Ascending aorta (tissue), 2 donors: ENCODE results near the gene UNC13C. TPM values are rescaled to one million over a fixed set of nuclear protein-coding genes. Genes with fewer than 3 reads are reported as not detected.

ENCODE experiments used
- DNase-seq, 2 donors: peaks; one replicate each; pipeline ENCODE4 v3.0.0-alpha.2; 2019; ENCODE audit warnings: low spot score in 2 of 2
- H3K27ac ChIP-seq, 2 donors: fragments of 200-600 bp; sonication (generic); one replicate each; pipeline ENCODE4 v1.5.1; 2016 to 2017; ENCODE audit warnings: mild to moderate bottlenecking in 1 of 2
- H3K27me3 ChIP-seq: fragments of 200-600 bp; sonication (generic); one replicate; pipeline ENCODE4 v1.5.1; 2017
- H3K36me3 ChIP-seq, 2 donors: fragments of 200-600 bp; sonication (generic); one replicate each; pipeline ENCODE4 v1.5.1; 2016
- H3K4me1 ChIP-seq, 2 donors: fragments of 200-600 bp; sonication (generic); one replicate each; pipeline ENCODE4 v1.5.1; 2016 to 2017; ENCODE audit warnings: mild to moderate bottlenecking in 1 of 2
- H3K4me3 ChIP-seq, 2 donors: fragments of 200-600 bp; sonication (generic); one replicate each; pipeline ENCODE4 v1.5.1; 2016 to 2017; ENCODE audit warnings: mild to moderate bottlenecking in 1 of 2
- H3K9me3 ChIP-seq, 2 donors: fragments of 200-600 bp; sonication (generic); one replicate each; pipeline ENCODE4 v1.5.1; 2016
- intact Hi-C: fragments of 100-400 bp; cut with DNase I; formaldehyde crosslinking; loops from one replicate; pipeline ENCODE4 v1.15.1; 2023
- total RNA-seq: library from RNA; depleted of rRNA; stranded (reverse); fragments of >200 nt; gene quantifications from one replicate; pipeline ENCODE4 v1.1.0, GENCODE V29; 2016
- TF ChIP-seq, protein P1 (sequence below), 3 experiments: fragments of 200-600 bp in 2 of 3; fragments of 450-650 bp in 1 of 3; sonication (generic) in 2 of 3; IDR thresholded peaks; one replicate each; pipeline ENCODE4 v1.5.1; 2016 to 2019; ENCODE audit warnings: antibody characterized with exemption in 3 of 3, mild to moderate bottlenecking in 1 of 3, moderate library complexity in 1 of 3

UNC13C gene
- total RNA-seq, 1 donor from 2014 or later = 2.0 TPM

- DNase-seq = no peak
- no peak overlapping the region for H3K4me3 ChIP-seq
- no peaks in the 10 kb centered on the region for H3K4me1 ChIP-seq
- H3K27ac ChIP-seq = no peak overlapping the region
- no peaks in the 10 kb centered on the region for H3K9me3 ChIP-seq
- TF ChIP-seq, protein P1, sequence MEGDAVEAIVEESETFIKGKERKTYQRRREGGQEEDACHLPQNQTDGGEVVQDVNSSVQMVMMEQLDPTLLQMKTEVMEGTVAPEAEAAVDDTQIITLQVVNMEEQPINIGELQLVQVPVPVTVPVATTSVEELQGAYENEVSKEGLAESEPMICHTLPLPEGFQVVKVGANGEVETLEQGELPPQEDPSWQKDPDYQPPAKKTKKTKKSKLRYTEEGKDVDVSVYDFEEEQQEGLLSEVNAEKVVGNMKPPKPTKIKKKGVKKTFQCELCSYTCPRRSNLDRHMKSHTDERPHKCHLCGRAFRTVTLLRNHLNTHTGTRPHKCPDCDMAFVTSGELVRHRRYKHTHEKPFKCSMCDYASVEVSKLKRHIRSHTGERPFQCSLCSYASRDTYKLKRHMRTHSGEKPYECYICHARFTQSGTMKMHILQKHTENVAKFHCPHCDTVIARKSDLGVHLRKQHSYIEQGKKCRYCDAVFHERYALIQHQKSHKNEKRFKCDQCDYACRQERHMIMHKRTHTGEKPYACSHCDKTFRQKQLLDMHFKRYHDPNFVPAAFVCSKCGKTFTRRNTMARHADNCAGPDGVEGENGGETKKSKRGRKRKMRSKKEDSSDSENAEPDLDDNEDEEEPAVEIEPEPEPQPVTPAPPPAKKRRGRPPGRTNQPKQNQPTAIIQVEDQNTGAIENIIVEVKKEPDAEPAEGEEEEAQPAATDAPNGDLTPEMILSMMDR (IDR thresholded peaks at IDR 0.05) = no peak
- no peaks in the 10 kb centered on the region for H3K27me3 ChIP-seq
- no peaks in the 10 kb centered on the region for H3K36me3 ChIP-seq
- intact Hi-C loops = no loop called here
Measured at GRCh38 chr15:54159012-54159411, 180.8 kb downstream of the UNC13C start.

GRCh38 chr15:54187325-54187724, 209.1 kb downstream of the UNC13C start:
- Histone ChIP-seq H3K9me3 (no peaks in the 10 kb centered on the region), H3K36me3 (no peaks in the 10 kb centered on the region), H3K27me3 (no peaks in the 10 kb centered on the region), H3K4me3 (no peak overlapping the region), H3K27ac (no peak overlapping the region), H3K4me1 (no peaks in the 10 kb centered on the region)
- TF ChIP-seq, protein P1 (IDR thresholded peaks at IDR 0.05) = no peak
- intact Hi-C loops = no loop called here
- no peak for DNase-seq

DNA sequence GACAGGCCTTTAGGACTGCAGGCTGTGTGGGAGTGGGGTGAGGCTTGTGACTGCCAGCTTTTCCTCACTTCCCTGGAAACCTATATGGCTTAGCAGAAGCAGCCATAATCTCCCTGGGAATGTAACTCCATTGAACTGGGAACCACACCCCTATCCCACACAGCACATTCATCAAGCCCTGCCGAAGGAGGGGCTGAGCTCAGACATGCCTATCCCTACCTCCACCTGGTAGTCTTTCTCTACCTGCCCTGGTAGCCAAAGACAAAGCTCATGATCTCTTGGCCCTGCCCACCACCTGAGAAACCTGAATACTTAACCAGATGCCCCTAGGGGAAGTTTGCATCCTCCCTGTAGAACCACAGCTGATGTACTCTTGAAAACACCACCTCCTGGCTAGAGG, 219.8 kb downstream of the UNC13C start:
- Histone ChIP-seq H3K36me3 (no peaks in the 10 kb centered on the region), H3K27me3 (no peaks in the 10 kb centered on the region), H3K4me3 (no peak overlapping the region), H3K27ac (no peak overlapping the region), H3K4me1 (no peaks in the 10 kb centered on the region), H3K9me3 (peaks cover 6 to 15% of the 10 kb centered on the region in 2 donors)
- intact Hi-C loops = no loop called here
- DNase-seq = no peak
- TF ChIP-seq, protein P1 (IDR thresholded peaks at IDR 0.05) = no peak

- H3K36me3 ChIP-seq = no peaks in the 10 kb centered on the region
- H3K27me3 ChIP-seq = no peaks in the 10 kb centered on the region
- DNase-seq = no peak
- H3K4me1 ChIP-seq = no peaks in the 10 kb centered on the region
- TF ChIP-seq, protein P1 (IDR thresholded peaks at IDR 0.05) = no peak
- H3K4me3 ChIP-seq = no peak overlapping the region
- H3K9me3 ChIP-seq = no peaks in the 10 kb centered on the region
- H3K27ac ChIP-seq = no peak overlapping the region
- intact Hi-C loops = no loop called here
Measured at GRCh38 chr15:54206586-54207321, 228.5 kb downstream of the UNC13C start.

DNA sequence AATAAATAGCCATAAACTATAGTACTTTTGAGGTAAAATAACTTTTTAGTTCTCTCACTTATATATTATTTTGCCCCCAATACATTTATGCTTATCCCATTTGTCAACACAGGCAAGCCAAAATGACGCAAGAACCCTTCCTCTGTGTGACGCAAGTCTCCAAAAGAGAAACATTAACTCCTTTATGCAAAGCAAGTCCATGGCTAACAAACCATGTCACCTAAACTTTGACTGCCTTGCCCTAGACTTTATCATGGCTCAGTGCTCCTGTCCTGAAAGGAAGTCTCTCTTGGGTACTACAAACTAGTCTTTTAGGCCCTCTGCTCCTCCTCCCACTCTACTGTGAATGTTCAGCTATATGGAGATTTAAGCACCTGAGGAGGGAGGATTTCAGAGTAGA, 230.5 kb downstream of the UNC13C start:
- no peaks in the 10 kb centered on the region for H3K36me3 ChIP-seq
- no peaks in the 10 kb centered on the region for H3K4me1 ChIP-seq
- H3K27me3 ChIP-seq = no peaks in the 10 kb centered on the region
- intact Hi-C loops = no loop called here
- no peak overlapping the region for H3K4me3 ChIP-seq
- no peak for DNase-seq
- TF ChIP-seq, protein P1 (IDR thresholded peaks at IDR 0.05) = no peak
- no peaks in the 10 kb centered on the region for H3K9me3 ChIP-seq
- no peak overlapping the region for H3K27ac ChIP-seq
